NB4 (cell line): Measurements from ENCODE around the gene KCNA5.

Experiments
- CTCF ChIP-seq: IDR thresholded peaks from one replicate; pipeline ENCODE4 v1.5.1; 2012; ENCODE audit warnings: low read depth, low read length
- POLR2A ChIP-seq: IDR thresholded peaks from 2 replicates; pipeline ENCODE4 v1.6.1; 2011; ENCODE audit warnings: mild to moderate bottlenecking; ENCODE audit not compliant: insufficient read length; ENCODE audit errors: extremely low read depth

- TF ChIP-seq POLR2A (no peak), CTCF (no peak)
Observed at GRCh38 chr12:5060958-5061357, 17.3 kb downstream of the KCNA5 start.
